Testis (tissue), 3 donors: ENCODE measurements around the gene VSTM1. TPM values are rescaled to one million over a fixed set of nuclear protein-coding genes. Genes with fewer than 3 reads are reported as not detected.

Experiments
- DNase-seq: peaks from one replicate; pipeline ENCODE4 v3.0.0-alpha.2; 2019
- H3K27ac ChIP-seq, 2 donors: fragments of 200-600 bp; sonication (generic); one replicate each; pipeline ENCODE4 v1.5.1; 2019
- H3K27me3 ChIP-seq: fragments of 200-600 bp; sonication (generic); one replicate; pipeline ENCODE4 v1.5.1; 2019
- H3K36me3 ChIP-seq: fragments of 200-600 bp; sonication (generic); one replicate; pipeline ENCODE4 v1.5.1; 2017; ENCODE audit warnings: low read depth; ENCODE audit errors: missing control alignments
- H3K4me1 ChIP-seq: fragments of 200-600 bp; sonication (generic); one replicate; pipeline ENCODE4 v1.5.1; 2019
- H3K4me3 ChIP-seq, 2 donors: fragments of 200-600 bp; sonication (generic); one replicate each; pipeline ENCODE4 v1.5.1; 2017 to 2019
- H3K9me3 ChIP-seq: fragments of 200-600 bp; sonication (generic); one replicate; pipeline ENCODE4 v1.5.1; 2017
- POLR2A ChIP-seq: fragments of 450-650 bp; IDR thresholded peaks from one replicate; pipeline ENCODE4 v1.6.1; 2017; ENCODE audit warnings: antibody characterized with exemption, mild to moderate bottlenecking, moderate library complexity
- WGBS, 2 donors: methylation state at CpG; one replicate each; pipeline ENCODE4 v1.1.5; 2018; 5-methylcytosine and 5-hydroxymethylcytosine counted together
- intact Hi-C: fragments of 100-400 bp; cut with DNase I; formaldehyde crosslinking; loops from one replicate; pipeline ENCODE4 v1.15.1; 2023; ENCODE audit warnings: low total_unique reads
- polyA plus RNA-seq: library from polyadenylated mRNA; stranded (reverse); fragments of 350-450 nt; fragmentation: Illumina TruSeq; extraction: RNeasy Lipid Tissue Mini Kit (QIAGEN cat#74804); gene quantifications from one replicate; pipeline ENCODE4 v1.2.3, GENCODE V29; 2014; ENCODE audit warnings: low read depth, low replicate concordance; ENCODE audit not compliant: insufficient read depth
- total RNA-seq, 2 donors: library from RNA; depleted of rRNA; stranded (reverse); fragments of >200 nt; gene quantifications; one replicate each; pipeline ENCODE4 v1.2.3, GENCODE V29; 2016
- TF ChIP-seq, protein P1 (sequence below), 3 experiments: fragments of 450-650 bp in 2 of 3; fragments of 200-600 bp in 1 of 3; sonication (generic) in 1 of 3; IDR thresholded peaks; one replicate each; pipeline ENCODE4 v1.5.1; 2016 to 2019; ENCODE audit warnings: antibody characterized with exemption in 3 of 3, mild to moderate bottlenecking in 2 of 3, moderate library complexity in 1 of 3

The VSTM1 gene
- total and polyA plus RNA-seq, 3 donors from 2014 or later: 1.4 TPM; not detected in 2

GRCh38 chr19:54024660-54025059 lies 39.0 kb downstream of the VSTM1 start:
- TF ChIP-seq, protein P1, sequence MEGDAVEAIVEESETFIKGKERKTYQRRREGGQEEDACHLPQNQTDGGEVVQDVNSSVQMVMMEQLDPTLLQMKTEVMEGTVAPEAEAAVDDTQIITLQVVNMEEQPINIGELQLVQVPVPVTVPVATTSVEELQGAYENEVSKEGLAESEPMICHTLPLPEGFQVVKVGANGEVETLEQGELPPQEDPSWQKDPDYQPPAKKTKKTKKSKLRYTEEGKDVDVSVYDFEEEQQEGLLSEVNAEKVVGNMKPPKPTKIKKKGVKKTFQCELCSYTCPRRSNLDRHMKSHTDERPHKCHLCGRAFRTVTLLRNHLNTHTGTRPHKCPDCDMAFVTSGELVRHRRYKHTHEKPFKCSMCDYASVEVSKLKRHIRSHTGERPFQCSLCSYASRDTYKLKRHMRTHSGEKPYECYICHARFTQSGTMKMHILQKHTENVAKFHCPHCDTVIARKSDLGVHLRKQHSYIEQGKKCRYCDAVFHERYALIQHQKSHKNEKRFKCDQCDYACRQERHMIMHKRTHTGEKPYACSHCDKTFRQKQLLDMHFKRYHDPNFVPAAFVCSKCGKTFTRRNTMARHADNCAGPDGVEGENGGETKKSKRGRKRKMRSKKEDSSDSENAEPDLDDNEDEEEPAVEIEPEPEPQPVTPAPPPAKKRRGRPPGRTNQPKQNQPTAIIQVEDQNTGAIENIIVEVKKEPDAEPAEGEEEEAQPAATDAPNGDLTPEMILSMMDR (IDR thresholded peaks at IDR 0.05): no peak
- no peak for TF ChIP-seq POLR2A
- WGBS, 2 donors: 52 to 68% methylated on average over 6 to 9 of the region's 9 CpGs
- H3K4me1 ChIP-seq: no peaks in the 10 kb centered on the region
- no peak for DNase-seq
- no peaks in the 10 kb centered on the region for H3K27me3 ChIP-seq
- no peaks in the 10 kb centered on the region for H3K36me3 ChIP-seq
- no peak overlapping the region for H3K27ac ChIP-seq
- intact Hi-C loops: no loop called here
- no peaks in the 10 kb centered on the region for H3K9me3 ChIP-seq
- H3K4me3 ChIP-seq: no peak overlapping the region

GRCh38 chr19:54023191-54023590 lies 40.5 kb downstream of the VSTM1 start:
- WGBS, 2 donors: 34 to 43% methylated on average over 3 of the region's 3 CpGs
- intact Hi-C loops: no loop called here
- Histone ChIP-seq H3K4me1 (no peaks in the 10 kb centered on the region), H3K27me3 (no peaks in the 10 kb centered on the region), H3K27ac (no peak overlapping the region), H3K36me3 (no peaks in the 10 kb centered on the region), H3K4me3 (no peak overlapping the region), H3K9me3 (no peaks in the 10 kb centered on the region)
- no peak for DNase-seq
- TF ChIP-seq POLR2A: no peak
- TF ChIP-seq, protein P1 (IDR thresholded peaks at IDR 0.05): no peak

- H3K9me3 ChIP-seq: no peaks in the 10 kb centered on the region
- intact Hi-C loops: no loop called here
- DNase-seq: no peak
- WGBS, 2 donors: 81 to 85% methylated on average over 13 of the region's 13 CpGs
- TF ChIP-seq, protein P1 (IDR thresholded peaks at IDR 0.05): no peak
- no peak for TF ChIP-seq POLR2A
- no peak overlapping the region for H3K27ac ChIP-seq
- H3K27me3 ChIP-seq: no peaks in the 10 kb centered on the region
- H3K4me3 ChIP-seq: no peak overlapping the region
- no peaks in the 10 kb centered on the region for H3K4me1 ChIP-seq
- no peaks in the 10 kb centered on the region for H3K36me3 ChIP-seq
Measured at GRCh38 chr19:54021932-54022331, 41.8 kb downstream of the VSTM1 start.

DNA sequence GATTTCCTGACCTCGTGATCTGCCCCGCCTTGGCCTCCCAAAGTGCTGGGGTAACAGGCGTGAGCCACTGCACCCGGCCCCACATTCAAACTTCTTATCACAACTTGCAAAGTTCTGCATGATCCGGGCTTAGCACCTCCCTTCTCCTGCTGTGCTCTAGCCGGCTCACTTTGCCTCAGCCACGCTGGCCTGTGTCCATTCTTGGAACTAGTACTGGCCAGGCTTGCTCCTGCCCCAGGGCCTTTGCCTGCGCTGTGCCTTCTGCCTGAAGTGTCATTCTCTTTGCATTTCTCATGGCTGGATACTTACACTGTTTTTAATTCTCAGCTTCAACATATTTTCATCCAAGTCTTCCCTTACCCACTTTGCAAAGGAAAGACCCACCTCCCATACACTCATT lies 42.3 kb downstream of the VSTM1 start:
- intact Hi-C loops: no loop called here

GRCh38 chr19:54017261-54017660 lies 46.4 kb downstream of the VSTM1 start:
- no peaks in the 10 kb centered on the region for H3K36me3 ChIP-seq
- no peak for DNase-seq
- intact Hi-C loops: no loop called here
- TF ChIP-seq, protein P1 (IDR thresholded peaks at IDR 0.05): no peak
- no peak for TF ChIP-seq POLR2A
- 87 to 89% methylated on average over 4 of the region's 4 CpGs for WGBS, 2 donors
- no peaks in the 10 kb centered on the region for H3K27me3 ChIP-seq
- H3K4me3 ChIP-seq: no peak overlapping the region
- H3K9me3 ChIP-seq: no peaks in the 10 kb centered on the region
- H3K4me1 ChIP-seq: no peaks in the 10 kb centered on the region
- H3K27ac ChIP-seq: no peak overlapping the region

More for the DNA sequence above, 42.3 kb downstream of the VSTM1 start:
- Histone ChIP-seq H3K36me3 (no peaks in the 10 kb centered on the region), H3K27ac (no peak overlapping the region), H3K27me3 (no peaks in the 10 kb centered on the region), H3K4me1 (no peaks in the 10 kb centered on the region), H3K4me3 (no peak overlapping the region), H3K9me3 (no peaks in the 10 kb centered on the region)
- no peak for TF ChIP-seq POLR2A
- TF ChIP-seq, protein P1 (IDR thresholded peaks at IDR 0.05): no peak
- no peak for DNase-seq
- 80 to 86% methylated on average over 8 of the region's 8 CpGs for WGBS, 2 donors
